Central memory CD4-positive, alpha-beta T cell (primary cell): ENCODE data around the gene TAAR6.
"Not testable (repeated sequence)": the region's sequence is repeated elsewhere in the genome, so short reads cannot be mapped to it uniquely, and the experiment has no call there.

Experiments used
- DNase-seq: peaks from one replicate; pipeline ENCODE4 v3.0.0; 2022

TAAR6 gene

GRCh38 chr6:132590362-132590761 lies 20.2 kb downstream of the TAAR6 start:
- DNase-seq = no peak

- no peak for DNase-seq
Measured at GRCh38 chr6:132592855-132593254, 22.7 kb downstream of the TAAR6 start.

- DNase-seq = no peak
Measured at GRCh38 chr6:132596201-132596600, 26.1 kb downstream of the TAAR6 start.

GRCh38 chr6:132598473-132598872 lies 28.4 kb downstream of the TAAR6 start:
- DNase-seq = no peak

GRCh38 chr6:132600900-132601299 lies 30.8 kb downstream of the TAAR6 start:
- DNase-seq = not testable (repeated sequence)

GRCh38 chr6:132604635-132605152 lies 34.6 kb downstream of the TAAR6 start:
- DNase-seq = no peak

GRCh38 chr6:132607544-132608233 lies 37.6 kb downstream of the TAAR6 start:
- DNase-seq = no peak

- DNase-seq = no peak
Measured at GRCh38 chr6:132611616-132612015, 41.5 kb downstream of the TAAR6 start.

GRCh38 chr6:132612449-132613108 lies 42.5 kb downstream of the TAAR6 start:
- no peak for DNase-seq

GRCh38 chr6:132614554-132614953 lies 44.4 kb downstream of the TAAR6 start:
- DNase-seq = no peak

- DNase-seq = no peak
Measured at GRCh38 chr6:132616677-132617076, 46.6 kb downstream of the TAAR6 start.
